GM12872 (cell line): ENCODE results near the gene FADS1.

Source experiments
- CTCF ChIP-seq: IDR thresholded peaks from 3 replicates; pipeline ENCODE4 v1.5.1; 2011; ENCODE audit warnings: low read depth, mild to moderate bottlenecking, low read length, moderate library complexity; ENCODE audit not compliant: insufficient read depth

FADS1 gene

GRCh38 chr11:61828629-61829407 is 12.0 kb upstream of the FADS1 start:
- TF ChIP-seq CTCF, result peak; percentile 67

DNA sequence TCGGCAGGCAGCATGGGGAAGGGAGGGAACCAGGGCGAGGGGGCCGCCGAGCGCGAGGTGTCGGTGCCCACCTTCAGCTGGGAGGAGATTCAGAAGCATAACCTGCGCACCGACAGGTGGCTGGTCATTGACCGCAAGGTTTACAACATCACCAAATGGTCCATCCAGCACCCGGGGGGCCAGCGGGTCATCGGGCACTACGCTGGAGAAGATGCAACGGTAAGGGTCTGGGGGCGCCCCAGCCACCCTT is 11.5 kb upstream of the FADS1 start:
- TF ChIP-seq CTCF, result no peak

- 0 out of 3 replicates have a peak, but pooled peaks have one; percentile 21 for TF ChIP-seq CTCF
Observed at GRCh38 chr11:61827571-61828378, 11.0 kb upstream of the FADS1 start, which contains the start of gene FADS2. Gene FADS2 (plus strand): TSS chr11:61828300. CDS start chr11:61828391, 91 bp downstream.

DNA sequence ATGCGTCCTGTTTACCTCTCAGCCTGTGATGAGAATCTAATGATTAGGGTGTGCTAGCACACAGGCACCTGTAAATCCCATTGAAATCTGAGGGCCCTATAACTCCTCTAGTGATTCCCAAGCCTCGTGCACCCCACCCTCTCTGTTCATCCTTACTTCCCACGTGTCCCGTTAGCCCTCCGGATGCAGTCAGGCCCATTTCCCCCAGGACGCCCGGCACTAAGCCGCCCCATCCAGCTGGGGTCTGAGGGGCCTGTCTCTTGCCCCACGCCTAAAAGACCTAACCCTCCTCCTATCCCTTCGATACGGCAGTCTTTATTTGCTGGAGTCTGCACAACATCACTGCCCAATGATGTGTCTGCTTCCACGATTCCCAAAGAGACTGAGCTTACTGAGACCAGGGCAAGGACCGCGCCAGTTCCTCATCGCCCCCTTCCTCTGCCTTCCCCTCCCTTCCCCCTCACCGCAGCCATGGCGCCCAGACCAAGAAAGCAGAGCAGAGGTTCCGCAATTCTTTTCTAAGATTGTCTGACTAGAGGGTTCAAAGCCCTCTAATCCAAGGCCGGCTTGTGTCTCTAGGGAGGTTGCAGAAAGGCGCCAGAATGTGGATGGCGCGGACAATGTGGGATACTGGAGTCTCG is 10.2 kb upstream of the FADS1 start:
- no peak for TF ChIP-seq CTCF

DNA sequence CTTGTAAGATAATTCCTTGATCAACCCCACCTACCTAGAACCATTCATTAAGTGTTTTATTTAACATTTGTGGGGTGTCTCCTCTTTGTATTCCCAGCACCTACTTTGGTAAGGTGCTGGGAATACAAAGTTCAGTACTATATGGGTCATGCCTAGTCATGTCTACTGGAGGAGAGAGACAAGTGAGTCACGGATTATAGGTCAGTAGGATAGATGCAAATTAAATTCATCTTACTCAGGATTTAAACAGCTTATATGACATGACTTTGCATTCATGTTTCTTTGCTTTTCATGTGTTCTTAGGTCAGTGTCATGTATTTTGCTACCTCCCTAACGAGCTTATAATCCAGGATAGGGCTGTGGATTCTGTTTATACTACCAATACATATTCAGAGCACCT is 3.4 kb upstream of the FADS1 start:
- no peak for TF ChIP-seq CTCF

GRCh38 chr11:61817471-61818202 is 834 bp upstream of the FADS1 start:
- TF ChIP-seq CTCF, result no peak
